OCI-LY3 (cell line): ENCODE results near the gene EOLA2.

Source experiments
- H2AFZ ChIP-seq: fragments of 200-600, 300-600 bp; shearing (Covaris generic); 2 replicates; pipeline ENCODE4 v1.6.0; 2014; ENCODE audit warnings: antibody characterized with exemption, low read depth, low read length
- H3K27ac ChIP-seq: fragments of 200-600, 300-600 bp; sonication (generic); 2 replicates; pipeline ENCODE4 v1.5.1; 2014; ENCODE audit warnings: mild to moderate bottlenecking, low read length, moderate library complexity, mixed read lengths
- H3K27me3 ChIP-seq: fragments of 200-600, 300-600 bp; sonication (generic); 2 replicates; pipeline ENCODE4 v1.6.1; 2014; ENCODE audit warnings: low read depth, low read length, mixed read lengths
- H3K36me3 ChIP-seq: fragments of 200-600, 300-600 bp; sonication (generic); replicated peaks from 2 replicates; pipeline ENCODE3; 2014; ENCODE audit warnings: low read depth, low read length, mixed read lengths
- H3K4me1 ChIP-seq: fragments of 300-600, 200-600 bp; sonication (generic); 2 replicates; pipeline ENCODE4 v1.6.1; 2014; ENCODE audit warnings: low read length, mixed read lengths
- H3K4me2 ChIP-seq: fragments of 200-600, 300-600 bp; sonication (generic); 2 replicates; pipeline ENCODE4 v1.6.1; 2014; ENCODE audit warnings: low read length, mixed read lengths
- H3K4me3 ChIP-seq: fragments of 300-600, 200-600 bp; sonication (generic); 2 replicates; pipeline ENCODE4 v1.5.1; 2014; ENCODE audit warnings: antibody characterized with exemption, mild to moderate bottlenecking, low read length, moderate library complexity
- H3K79me2 ChIP-seq: fragments of 300-600, 200-600 bp; shearing (Covaris generic); 2 replicates; pipeline ENCODE4 v1.6.1; 2014; ENCODE audit warnings: mild to moderate bottlenecking, low read length, mixed read lengths
- H3K9ac ChIP-seq: fragments of 300-600, 200-600 bp; shearing (Covaris generic); 2 replicates; pipeline ENCODE4 v1.6.0; 2014; ENCODE audit warnings: mild to moderate bottlenecking, low read length, moderate library complexity
- H3K9me3 ChIP-seq: fragments of 200-600, 300-600 bp; shearing (Covaris generic); 2 replicates; pipeline ENCODE4 v1.6.1; 2014; ENCODE audit warnings: low read length, mixed read lengths; ENCODE audit not compliant: insufficient read depth
- H4K20me1 ChIP-seq: fragments of 200-600, 300-600 bp; sonication (generic); 2 replicates; pipeline ENCODE4 v1.6.1; 2016; ENCODE audit warnings: low read length, mixed read lengths; ENCODE audit not compliant: insufficient read depth
- EZH2phosphoT487 ChIP-seq: fragments of 200-600 bp; shearing (Covaris generic); IDR thresholded peaks from 2 replicates; pipeline ENCODE4 v1.6.1; 2018; ENCODE audit warnings: antibody characterized with exemption, mixed run types, low read depth
- TF ChIP-seq, protein P1 (sequence below): fragments of 200-600, 300-600 bp; sonication (generic); IDR thresholded peaks from 2 replicates; pipeline ENCODE4 v1.5.1; 2014; ENCODE audit warnings: antibody characterized with exemption, low read length, low read depth

EOLA2 gene

DNA sequence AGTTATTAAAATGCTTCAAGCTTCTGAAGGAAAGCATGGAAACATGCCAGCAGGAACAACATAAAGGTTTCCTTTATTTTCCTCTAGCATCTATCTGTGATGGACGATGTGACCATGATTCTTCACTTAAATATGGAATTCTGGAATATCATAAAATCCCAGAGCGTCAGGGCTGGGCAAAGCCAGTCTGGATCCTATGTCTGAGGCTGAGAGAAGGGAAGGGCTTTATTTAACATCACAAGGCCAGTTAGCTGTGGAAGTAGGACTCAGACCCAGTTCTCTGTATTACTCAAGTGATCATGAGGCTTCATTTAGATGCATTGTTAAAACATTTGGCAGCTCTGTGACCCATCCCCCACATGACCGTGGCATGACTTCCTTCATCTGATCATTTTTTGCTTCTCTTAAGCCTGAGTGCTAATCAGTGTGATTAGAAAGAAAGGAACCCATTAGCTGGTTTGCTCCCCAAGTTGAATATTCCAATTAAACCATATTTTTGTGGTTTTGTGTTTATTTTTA, 40.9 kb upstream of the EOLA2 start:
- H3K36me3 ChIP-seq: no peaks in the 10 kb centered on the region
- no peaks in the 10 kb centered on the region for H3K79me2 ChIP-seq
- peak overlapping the region; percentile 78 for H3K4me2 ChIP-seq
- H4K20me1 ChIP-seq: no peaks in the 10 kb centered on the region
- peak overlapping the region; percentile 69 for H3K27ac ChIP-seq
- no peaks in the 10 kb centered on the region for H3K9me3 ChIP-seq
- peak overlapping the region; percentile 62; the same call in 1 of the 2 replicates for H3K9ac ChIP-seq
- peaks cover 41% of the 10 kb centered on the region for H3K4me1 ChIP-seq
- TF ChIP-seq EZH2phosphoT487: no peak
- TF ChIP-seq, protein P1, sequence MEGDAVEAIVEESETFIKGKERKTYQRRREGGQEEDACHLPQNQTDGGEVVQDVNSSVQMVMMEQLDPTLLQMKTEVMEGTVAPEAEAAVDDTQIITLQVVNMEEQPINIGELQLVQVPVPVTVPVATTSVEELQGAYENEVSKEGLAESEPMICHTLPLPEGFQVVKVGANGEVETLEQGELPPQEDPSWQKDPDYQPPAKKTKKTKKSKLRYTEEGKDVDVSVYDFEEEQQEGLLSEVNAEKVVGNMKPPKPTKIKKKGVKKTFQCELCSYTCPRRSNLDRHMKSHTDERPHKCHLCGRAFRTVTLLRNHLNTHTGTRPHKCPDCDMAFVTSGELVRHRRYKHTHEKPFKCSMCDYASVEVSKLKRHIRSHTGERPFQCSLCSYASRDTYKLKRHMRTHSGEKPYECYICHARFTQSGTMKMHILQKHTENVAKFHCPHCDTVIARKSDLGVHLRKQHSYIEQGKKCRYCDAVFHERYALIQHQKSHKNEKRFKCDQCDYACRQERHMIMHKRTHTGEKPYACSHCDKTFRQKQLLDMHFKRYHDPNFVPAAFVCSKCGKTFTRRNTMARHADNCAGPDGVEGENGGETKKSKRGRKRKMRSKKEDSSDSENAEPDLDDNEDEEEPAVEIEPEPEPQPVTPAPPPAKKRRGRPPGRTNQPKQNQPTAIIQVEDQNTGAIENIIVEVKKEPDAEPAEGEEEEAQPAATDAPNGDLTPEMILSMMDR: no peak
- no peak overlapping the region for H2AFZ ChIP-seq
- no peaks in the 10 kb centered on the region for H3K27me3 ChIP-seq
- H3K4me3 ChIP-seq: peak overlapping the region; percentile 37

DNA sequence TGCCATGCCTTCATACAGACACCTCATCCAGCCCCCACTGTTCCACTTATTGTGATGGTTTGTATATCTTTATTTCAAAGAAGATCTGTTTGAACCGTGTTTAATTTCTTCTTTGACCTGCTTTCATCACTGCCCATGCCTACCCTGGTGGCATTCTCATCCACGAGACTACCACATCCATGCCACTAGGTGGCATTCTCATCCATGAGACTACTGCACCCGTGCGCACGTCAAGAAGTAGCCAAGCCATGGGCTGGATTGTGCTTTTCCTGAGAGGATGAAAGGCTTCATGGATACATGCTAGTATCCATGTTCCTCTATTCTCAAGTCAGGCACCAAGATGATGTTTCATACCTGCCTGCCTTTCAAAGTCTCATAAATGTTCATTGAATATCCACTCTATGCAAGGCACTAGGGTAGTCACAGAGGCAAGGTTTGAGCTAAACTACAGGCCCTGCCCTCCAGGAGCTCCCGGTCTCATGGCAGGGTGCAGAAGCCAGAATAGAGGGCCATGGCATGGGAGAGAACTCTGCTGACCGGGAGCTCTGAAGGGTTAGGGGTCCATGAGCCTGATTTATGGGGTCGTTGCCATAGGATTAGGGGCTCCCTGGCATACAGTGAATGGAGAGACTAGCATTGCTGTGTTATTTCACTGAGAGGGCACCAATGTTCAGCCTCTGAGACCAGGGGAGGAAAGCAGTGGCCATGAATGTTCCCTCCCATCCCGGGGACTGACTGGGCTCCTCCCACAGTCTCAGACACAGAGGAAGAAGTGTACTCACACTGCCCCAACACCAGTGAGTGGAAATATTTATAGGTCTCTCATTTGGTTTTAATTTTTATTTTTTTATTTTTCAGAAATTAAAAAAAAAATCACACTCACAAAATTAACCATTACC, 24.8 kb upstream of the EOLA2 start:
- Histone ChIP-seq H3K27ac (peak overlapping the region; percentile 36; the same call in 1 of the 2 replicates), H3K4me1 (peaks cover 6% of the 10 kb centered on the region), H2AFZ (no peak overlapping the region), H3K9ac (no peak overlapping the region), H3K4me2 (no peak overlapping the region), H3K79me2 (no peaks in the 10 kb centered on the region), H4K20me1 (no peaks in the 10 kb centered on the region), H3K9me3 (no peaks in the 10 kb centered on the region), H3K4me3 (no peak overlapping the region), H3K36me3 (peaks cover 12% of the 10 kb centered on the region), H3K27me3 (no peaks in the 10 kb centered on the region)
- TF ChIP-seq, protein P1: peak; percentile 84
- no peak for TF ChIP-seq EZH2phosphoT487

DNA sequence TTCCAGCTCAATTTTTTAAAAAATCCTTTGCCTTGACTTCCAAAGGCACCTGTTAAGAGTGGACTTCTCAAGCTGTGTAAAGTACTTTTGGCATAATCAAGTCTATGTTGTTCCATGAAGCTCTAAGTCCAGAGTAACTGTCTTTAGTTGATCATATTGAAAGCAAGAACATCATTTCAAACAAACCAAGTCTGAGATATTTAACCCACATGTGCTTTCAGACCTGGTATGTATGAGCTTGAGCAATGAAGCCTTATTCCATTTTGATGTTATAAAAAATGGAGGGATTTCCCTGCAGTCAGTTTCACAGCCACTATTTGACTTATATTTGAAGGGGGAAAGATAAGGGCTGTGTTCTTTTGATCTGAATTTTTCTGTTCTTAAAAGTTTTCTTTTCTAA, 23.7 kb upstream of the EOLA2 start:
- Histone ChIP-seq H4K20me1 (no peaks in the 10 kb centered on the region), H3K4me2 (no peak overlapping the region), H2AFZ (no peak overlapping the region), H3K27me3 (no peaks in the 10 kb centered on the region), H3K36me3 (peaks cover 12% of the 10 kb centered on the region), H3K9me3 (no peaks in the 10 kb centered on the region), H3K9ac (no peak overlapping the region), H3K79me2 (no peaks in the 10 kb centered on the region), H3K27ac (no peak overlapping the region), H3K4me3 (no peak overlapping the region), H3K4me1 (peaks cover 6% of the 10 kb centered on the region)
- TF ChIP-seq EZH2phosphoT487: no peak
- TF ChIP-seq, protein P1: no peak

DNA sequence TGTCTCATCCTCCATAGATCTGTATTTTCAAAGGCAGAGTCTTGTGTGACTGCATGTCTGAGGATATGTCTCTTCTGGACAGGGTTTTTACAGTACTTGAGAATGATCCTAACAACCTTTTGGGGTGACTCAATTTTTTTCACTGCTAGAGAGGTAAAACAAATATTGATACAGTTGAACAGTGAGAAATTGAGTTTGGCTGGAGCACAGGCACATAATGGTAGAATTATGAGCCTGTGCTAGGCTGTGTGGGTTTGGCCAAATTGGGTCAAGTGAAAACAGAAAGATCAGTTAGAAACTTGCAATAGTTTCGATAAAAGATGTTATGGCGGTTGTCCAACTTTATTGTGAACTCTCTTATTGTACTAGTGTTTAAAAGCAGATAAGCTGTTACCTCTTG, 23.3 kb upstream of the EOLA2 start:
- TF ChIP-seq, protein P1: no peak
- TF ChIP-seq EZH2phosphoT487: no peak

More for the DNA sequence above, 23.3 kb upstream of the EOLA2 start:
- Histone ChIP-seq H3K4me3 (no peak overlapping the region), H3K27me3 (no peaks in the 10 kb centered on the region), H3K79me2 (no peaks in the 10 kb centered on the region), H2AFZ (no peak overlapping the region), H4K20me1 (no peaks in the 10 kb centered on the region), H3K27ac (no peak overlapping the region), H3K9me3 (no peaks in the 10 kb centered on the region), H3K36me3 (peaks cover 9% of the 10 kb centered on the region), H3K9ac (no peak overlapping the region), H3K4me2 (no peak overlapping the region), H3K4me1 (peaks cover 6% of the 10 kb centered on the region)
